ENCODE data around the gene CHRDL2.

Gene CHRDL2

DNA sequence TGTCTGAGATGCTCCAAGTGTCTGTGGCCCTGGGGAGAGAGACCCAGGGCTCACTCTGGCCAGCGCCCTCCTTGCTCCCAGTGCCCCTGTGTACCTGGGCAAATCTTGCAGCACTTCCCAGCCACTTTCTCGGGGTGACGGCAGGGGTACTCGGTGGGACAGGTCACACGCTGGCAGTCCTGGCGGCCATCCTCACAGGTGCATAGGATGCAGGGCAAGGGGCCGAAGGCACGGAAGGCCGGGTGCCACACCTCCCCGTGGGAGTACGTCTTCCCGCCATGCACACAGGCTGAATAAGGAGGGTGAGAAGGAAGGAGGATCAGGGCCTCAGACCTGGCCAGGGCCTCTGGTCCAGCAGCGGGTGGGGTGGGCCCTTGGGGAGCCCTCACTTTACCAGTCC is 28.0 kb downstream of the CHRDL2 start:
- no peak for TF ChIP-seq POU6F1 (CRISPR knock-in tag; IDR thresholded peaks at IDR 0.05; ENCODE audit: borderline replicate concordance, low read depth)
- no peak for TF ChIP-seq ZC3H10 (CRISPR knock-in tag; IDR thresholded peaks at IDR 0.05)
- no peak for TF ChIP-seq CSRNP3 (CRISPR knock-in tag; IDR thresholded peaks at IDR 0.05)
- TF ChIP-seq ZFP3 (CRISPR knock-in tag; IDR thresholded peaks at IDR 0.05): no peak
- TF ChIP-seq ARNTL (CRISPR knock-in tag; IDR thresholded peaks at IDR 0.05; ENCODE audit: borderline replicate concordance, low read depth): no peak
- ATAC-seq: no peak

DNA sequence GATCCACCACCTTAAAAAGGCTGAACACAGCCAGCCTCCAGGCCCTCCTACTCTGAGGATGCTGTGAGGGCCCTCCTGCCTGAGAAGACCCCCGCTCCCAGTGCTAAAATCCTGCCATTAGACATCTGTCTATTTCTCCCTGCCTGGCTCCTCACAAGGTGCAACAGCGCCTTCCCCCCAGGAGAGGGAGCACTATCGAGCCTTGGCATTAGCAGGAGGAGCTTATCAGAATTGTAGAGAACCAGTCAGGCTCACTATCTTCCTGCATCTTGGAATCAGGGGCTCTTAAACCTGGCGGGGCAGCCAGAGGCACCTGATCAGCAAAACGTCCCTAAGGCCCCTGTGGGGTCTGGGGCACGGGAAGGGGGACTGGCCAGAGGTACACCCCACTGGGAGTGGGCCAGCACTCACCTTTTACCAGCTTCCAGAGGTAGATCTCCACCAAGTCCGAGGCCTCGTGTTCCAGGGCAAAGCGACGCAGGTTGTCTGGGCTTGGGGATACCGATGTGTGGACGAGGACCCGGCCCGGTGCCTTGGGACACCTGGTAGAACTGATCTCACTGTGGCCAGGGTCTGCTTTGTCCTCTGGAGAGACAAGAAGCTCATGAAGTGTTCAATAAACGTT is 28.7 kb downstream of the CHRDL2 start:
- ATAC-seq: peak; percentile 96
- TF ChIP-seq ZFP30 (CRISPR knock-in tag; IDR thresholded peaks at IDR 0.05) (no peak), ARNTL (CRISPR knock-in tag; IDR thresholded peaks at IDR 0.05; ENCODE audit: borderline replicate concordance, low read depth) (no peak), TSHZ2 (CRISPR knock-in tag; IDR thresholded peaks at IDR 0.05) (no peak), PATZ1 (CRISPR knock-in tag; IDR thresholded peaks at IDR 0.05; ENCODE audit: borderline replicate concordance) (no peak), ZNF70 (CRISPR knock-in tag; IDR thresholded peaks at IDR 0.05) (no peak), SNAI2 (CRISPR knock-in tag; IDR thresholded peaks at IDR 0.05) (no peak), TOX (CRISPR knock-in tag; IDR thresholded peaks at IDR 0.05; ENCODE audit: borderline replicate concordance) (no peak), ZNF565 (CRISPR knock-in tag; conservative IDR thresholded peaks at IDR 0.05; ENCODE audit: low read depth) (no peak), ESRRG (CRISPR knock-in tag; IDR thresholded peaks at IDR 0.05) (no peak), ZNF8 (CRISPR knock-in tag; IDR thresholded peaks at IDR 0.05) (no peak), GLIS3 (CRISPR knock-in tag; IDR thresholded peaks at IDR 0.05) (no peak), TCF4 (CRISPR knock-in tag; IDR thresholded peaks at IDR 0.05; ENCODE audit: borderline replicate concordance) (no peak), CSDC2 (CRISPR knock-in tag; IDR thresholded peaks at IDR 0.05) (no peak)

DNA sequence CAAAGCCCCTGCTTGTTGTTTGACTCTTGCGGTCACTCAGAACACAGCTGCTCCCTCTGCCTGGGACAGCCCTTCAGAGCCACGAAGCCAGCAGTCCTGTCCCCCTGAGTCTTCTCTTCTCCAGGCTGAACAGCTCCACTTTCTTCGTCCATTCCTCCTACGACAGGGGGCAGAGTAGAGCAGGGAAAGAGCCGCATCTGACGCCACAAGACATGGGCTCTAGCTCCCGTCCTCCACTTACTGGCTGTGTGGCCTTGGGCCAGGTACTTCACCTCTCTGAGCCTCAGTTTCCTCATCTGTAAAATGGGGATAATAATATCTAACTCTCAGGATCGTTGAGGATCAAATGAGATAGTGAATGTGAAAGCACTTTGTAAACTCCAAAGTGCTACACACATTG is 29.9 kb downstream of the CHRDL2 start:
- TF ChIP-seq ZFP30 (CRISPR knock-in tag; IDR thresholded peaks at IDR 0.05): no peak
- no peak for TF ChIP-seq ESRRG (CRISPR knock-in tag; IDR thresholded peaks at IDR 0.05)
- TF ChIP-seq, protein P1, sequence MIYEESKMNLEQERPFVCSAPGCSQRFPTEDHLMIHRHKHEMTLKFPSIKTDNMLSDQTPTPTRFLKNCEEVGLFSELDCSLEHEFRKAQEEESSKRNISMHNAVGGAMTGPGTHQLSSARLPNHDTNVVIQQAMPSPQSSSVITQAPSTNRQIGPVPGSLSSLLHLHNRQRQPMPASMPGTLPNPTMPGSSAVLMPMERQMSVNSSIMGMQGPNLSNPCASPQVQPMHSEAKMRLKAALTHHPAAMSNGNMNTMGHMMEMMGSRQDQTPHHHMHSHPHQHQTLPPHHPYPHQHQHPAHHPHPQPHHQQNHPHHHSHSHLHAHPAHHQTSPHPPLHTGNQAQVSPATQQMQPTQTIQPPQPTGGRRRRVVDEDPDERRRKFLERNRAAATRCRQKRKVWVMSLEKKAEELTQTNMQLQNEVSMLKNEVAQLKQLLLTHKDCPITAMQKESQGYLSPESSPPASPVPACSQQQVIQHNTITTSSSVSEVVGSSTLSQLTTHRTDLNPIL (CRISPR knock-in tag; IDR thresholded peaks at IDR 0.05; ENCODE audit: low read depth): no peak
- TF ChIP-seq GLIS3 (CRISPR knock-in tag; IDR thresholded peaks at IDR 0.05): no peak
- TF ChIP-seq ZC3H10 (CRISPR knock-in tag; IDR thresholded peaks at IDR 0.05): no peak
- no peak for TF ChIP-seq ZNF565 (CRISPR knock-in tag; conservative IDR thresholded peaks at IDR 0.05; ENCODE audit: low read depth)
- no peak for TF ChIP-seq OSR1 (CRISPR knock-in tag; IDR thresholded peaks at IDR 0.05)
- TF ChIP-seq RARB (CRISPR knock-in tag; IDR thresholded peaks at IDR 0.05): no peak
- no peak for ATAC-seq

Measured in SK-N-SH treated with all-trans-retinoic acid at 6 μM for 48 hours (cell line).